Measurements from ENCODE around the gene ZNF280C.

The ZNF280C gene

GRCh38 chrX:130212371-130212770 lies 56.3 kb downstream of the ZNF280C start:
- H3K4me1 ChIP-seq (ENCODE audit: control insufficient read depth, insufficient read depth, low read length, unreplicated experiment), result no peaks in the 10 kb centered on the region
- no peak overlapping the region for H2AFZ ChIP-seq (ENCODE audit: low read length, unreplicated experiment)
- H3K4me3 ChIP-seq (ENCODE audit: low read depth, low read length), result no peak overlapping the region
- H3K27ac ChIP-seq (ENCODE audit: low read depth, low read length), result no peak overlapping the region
- no peaks in the 10 kb centered on the region for H3K27me3 ChIP-seq (ENCODE audit: insufficient read depth, low read length)
- no peaks in the 10 kb centered on the region for H3K36me3 ChIP-seq (ENCODE audit: insufficient read depth, low read length)
- no peaks in the 10 kb centered on the region for H3K79me2 ChIP-seq (ENCODE audit: control insufficient read depth, insufficient read depth, low read length, unreplicated experiment)

GRCh38 chrX:130211415-130212186 lies 57.1 kb downstream of the ZNF280C start:
- H3K27me3 ChIP-seq (ENCODE audit: insufficient read depth, low read length), result no peaks in the 10 kb centered on the region
- H3K4me3 ChIP-seq (ENCODE audit: low read depth, low read length), result no peak overlapping the region
- no peak overlapping the region for H2AFZ ChIP-seq (ENCODE audit: low read length, unreplicated experiment)
- no peaks in the 10 kb centered on the region for H3K79me2 ChIP-seq (ENCODE audit: control insufficient read depth, insufficient read depth, low read length, unreplicated experiment)
- H3K4me1 ChIP-seq (ENCODE audit: control insufficient read depth, insufficient read depth, low read length, unreplicated experiment), result no peaks in the 10 kb centered on the region
- H3K27ac ChIP-seq (ENCODE audit: low read depth, low read length), result no peak overlapping the region
- no peaks in the 10 kb centered on the region for H3K36me3 ChIP-seq (ENCODE audit: insufficient read depth, low read length)

GRCh38 chrX:130204647-130205046 lies 64.1 kb downstream of the ZNF280C start:
- H3K4me3 ChIP-seq (ENCODE audit: low read depth, low read length), result no peak overlapping the region
- no peaks in the 10 kb centered on the region; the same call in 1 of the 2 replicates for H3K36me3 ChIP-seq (ENCODE audit: insufficient read depth, low read length)
- no peak overlapping the region for H3K27ac ChIP-seq (ENCODE audit: low read depth, low read length)
- H3K79me2 ChIP-seq (ENCODE audit: control insufficient read depth, insufficient read depth, low read length, unreplicated experiment), result no peaks in the 10 kb centered on the region
- H2AFZ ChIP-seq (ENCODE audit: low read length, unreplicated experiment), result no peak overlapping the region
- H3K27me3 ChIP-seq (ENCODE audit: insufficient read depth, low read length), result no peaks in the 10 kb centered on the region
- no peaks in the 10 kb centered on the region for H3K4me1 ChIP-seq (ENCODE audit: control insufficient read depth, insufficient read depth, low read length, unreplicated experiment)

- Histone ChIP-seq H3K4me3 (ENCODE audit: low read depth, low read length) (no peak overlapping the region), H3K27ac (ENCODE audit: low read depth, low read length) (no peak overlapping the region), H3K27me3 (ENCODE audit: insufficient read depth, low read length) (no peaks in the 10 kb centered on the region), H3K36me3 (ENCODE audit: insufficient read depth, low read length) (no peaks in the 10 kb centered on the region), H3K79me2 (ENCODE audit: control insufficient read depth, insufficient read depth, low read length, unreplicated experiment) (no peaks in the 10 kb centered on the region), H3K4me1 (ENCODE audit: control insufficient read depth, insufficient read depth, low read length, unreplicated experiment) (no peaks in the 10 kb centered on the region), H2AFZ (ENCODE audit: low read length, unreplicated experiment) (no peak overlapping the region)
Observed at GRCh38 chrX:130197464-130197863, 71.2 kb downstream of the ZNF280C start.

- H3K27ac ChIP-seq (ENCODE audit: low read depth, low read length), result no peak overlapping the region
- H3K36me3 ChIP-seq (ENCODE audit: insufficient read depth, low read length), result no peaks in the 10 kb centered on the region
- no peak overlapping the region for H3K4me3 ChIP-seq (ENCODE audit: low read depth, low read length)
- H3K79me2 ChIP-seq (ENCODE audit: control insufficient read depth, insufficient read depth, low read length, unreplicated experiment), result no peaks in the 10 kb centered on the region
- no peak overlapping the region for H2AFZ ChIP-seq (ENCODE audit: low read length, unreplicated experiment)
- no peaks in the 10 kb centered on the region for H3K4me1 ChIP-seq (ENCODE audit: control insufficient read depth, insufficient read depth, low read length, unreplicated experiment)
- no peaks in the 10 kb centered on the region for H3K27me3 ChIP-seq (ENCODE audit: insufficient read depth, low read length)
Observed at GRCh38 chrX:130196466-130196865, 72.2 kb downstream of the ZNF280C start.

- Histone ChIP-seq H3K4me1 (ENCODE audit: control insufficient read depth, insufficient read depth, low read length, unreplicated experiment) (no peaks in the 10 kb centered on the region), H3K79me2 (ENCODE audit: control insufficient read depth, insufficient read depth, low read length, unreplicated experiment) (no peaks in the 10 kb centered on the region), H3K36me3 (ENCODE audit: insufficient read depth, low read length) (no peaks in the 10 kb centered on the region), H3K4me3 (ENCODE audit: low read depth, low read length) (no peak overlapping the region), H2AFZ (ENCODE audit: low read length, unreplicated experiment) (no peak overlapping the region), H3K27ac (ENCODE audit: low read depth, low read length) (no peak overlapping the region), H3K27me3 (ENCODE audit: insufficient read depth, low read length) (no peaks in the 10 kb centered on the region)
Observed at GRCh38 chrX:130190801-130191200, 77.9 kb downstream of the ZNF280C start.

- H3K79me2 ChIP-seq (ENCODE audit: control insufficient read depth, insufficient read depth, low read length, unreplicated experiment), result no peaks in the 10 kb centered on the region
- no peak overlapping the region for H2AFZ ChIP-seq (ENCODE audit: low read length, unreplicated experiment)
Observed at GRCh38 chrX:130186651-130187050, 82.0 kb downstream of the ZNF280C start.

GRCh38 chrX:130184857-130185256 lies 83.8 kb downstream of the ZNF280C start:
- no peaks in the 10 kb centered on the region for H3K79me2 ChIP-seq (ENCODE audit: control insufficient read depth, insufficient read depth, low read length, unreplicated experiment)
- no peak overlapping the region for H3K4me3 ChIP-seq (ENCODE audit: low read depth, low read length)
- H3K27ac ChIP-seq (ENCODE audit: low read depth, low read length), result no peak overlapping the region
- no peaks in the 10 kb centered on the region for H3K4me1 ChIP-seq (ENCODE audit: control insufficient read depth, insufficient read depth, low read length, unreplicated experiment)
- no peaks in the 10 kb centered on the region for H3K27me3 ChIP-seq (ENCODE audit: insufficient read depth, low read length)
- H3K36me3 ChIP-seq (ENCODE audit: insufficient read depth, low read length), result no peaks in the 10 kb centered on the region
- no peak overlapping the region for H2AFZ ChIP-seq (ENCODE audit: low read length, unreplicated experiment)

More at GRCh38 chrX:130186651-130187050, 82.0 kb downstream of the ZNF280C start:
- Histone ChIP-seq H3K36me3 (ENCODE audit: insufficient read depth, low read length) (no peaks in the 10 kb centered on the region), H3K27me3 (ENCODE audit: insufficient read depth, low read length) (no peaks in the 10 kb centered on the region), H3K4me3 (ENCODE audit: low read depth, low read length) (no peak overlapping the region), H3K4me1 (ENCODE audit: control insufficient read depth, insufficient read depth, low read length, unreplicated experiment) (no peaks in the 10 kb centered on the region), H3K27ac (ENCODE audit: low read depth, low read length) (no peak overlapping the region)

- no peaks in the 10 kb centered on the region for H3K4me1 ChIP-seq (ENCODE audit: control insufficient read depth, insufficient read depth, low read length, unreplicated experiment)
- no peak overlapping the region for H2AFZ ChIP-seq (ENCODE audit: low read length, unreplicated experiment)
- no peak overlapping the region for H3K27ac ChIP-seq (ENCODE audit: low read depth, low read length)
- no peaks in the 10 kb centered on the region for H3K36me3 ChIP-seq (ENCODE audit: insufficient read depth, low read length)
- H3K79me2 ChIP-seq (ENCODE audit: control insufficient read depth, insufficient read depth, low read length, unreplicated experiment), result no peaks in the 10 kb centered on the region
- no peaks in the 10 kb centered on the region for H3K27me3 ChIP-seq (ENCODE audit: insufficient read depth, low read length)
- H3K4me3 ChIP-seq (ENCODE audit: low read depth, low read length), result no peak overlapping the region
Observed at GRCh38 chrX:130184168-130184567, 84.5 kb downstream of the ZNF280C start.

- Histone ChIP-seq H3K36me3 (ENCODE audit: insufficient read depth, low read length) (no peaks in the 10 kb centered on the region), H3K4me1 (ENCODE audit: control insufficient read depth, insufficient read depth, low read length, unreplicated experiment) (peaks cover under 1% of the 10 kb centered on the region)
Observed at GRCh38 chrX:130179579-130180215, 89.0 kb downstream of the ZNF280C start.

GRCh38 chrX:130179170-130179569 lies 89.5 kb downstream of the ZNF280C start:
- H3K79me2 ChIP-seq (ENCODE audit: control insufficient read depth, insufficient read depth, low read length, unreplicated experiment), result no peaks in the 10 kb centered on the region
- H3K27ac ChIP-seq (ENCODE audit: low read depth, low read length), result no peak overlapping the region
- H3K4me3 ChIP-seq (ENCODE audit: low read depth, low read length), result no peak overlapping the region
- no peaks in the 10 kb centered on the region for H3K36me3 ChIP-seq (ENCODE audit: insufficient read depth, low read length)
- H2AFZ ChIP-seq (ENCODE audit: low read length, unreplicated experiment), result no peak overlapping the region
- peaks cover 6% of the 10 kb centered on the region for H3K4me1 ChIP-seq (ENCODE audit: control insufficient read depth, insufficient read depth, low read length, unreplicated experiment)
- no peaks in the 10 kb centered on the region for H3K27me3 ChIP-seq (ENCODE audit: insufficient read depth, low read length)

More at GRCh38 chrX:130179579-130180215, 89.0 kb downstream of the ZNF280C start:
- Histone ChIP-seq H3K4me3 (ENCODE audit: low read depth, low read length) (no peak overlapping the region), H3K27ac (ENCODE audit: low read depth, low read length) (no peak overlapping the region), H3K79me2 (ENCODE audit: control insufficient read depth, insufficient read depth, low read length, unreplicated experiment) (no peaks in the 10 kb centered on the region), H2AFZ (ENCODE audit: low read length, unreplicated experiment) (no peak overlapping the region), H3K27me3 (ENCODE audit: insufficient read depth, low read length) (no peaks in the 10 kb centered on the region)
